Upper lobe of right lung (tissue), 1 donor: ENCODE results near the gene MAPK1. TPM values are rescaled to one million over a fixed set of nuclear protein-coding genes. Genes with fewer than 3 reads are reported as not detected.
A peak's percentile ranks its signal among the peaks of the same experiment; 100 is the strongest.
"Not testable (repeated sequence)": the region's sequence is repeated elsewhere in the genome, so short reads cannot be mapped to it uniquely, and the experiment has no call there.

Source experiments
- ATAC-seq: fragments of 200-7000 bp; cut with Tn5 transposase; one replicate; pipeline ENCODE4 v1.9.1; 2020; ENCODE audit warnings: mild to moderate bottlenecking, moderate library complexity
- DNase-seq: peaks from one replicate; pipeline ENCODE4 v3.0.0-alpha.2; 2020
- H3K27ac ChIP-seq: fragments of 200-600 bp; one replicate; pipeline ENCODE4 v1.8.0; 2022
- H3K27me3 ChIP-seq: fragments of 200-600 bp; one replicate; pipeline ENCODE4 v1.8.0; 2022; ENCODE audit warnings: mild to moderate bottlenecking
- H3K36me3 ChIP-seq: fragments of 200-600 bp; one replicate; pipeline ENCODE4 v1.8.0; 2022
- H3K4me1 ChIP-seq: fragments of 200-600 bp; one replicate; pipeline ENCODE4 v1.8.0; 2022
- H3K4me3 ChIP-seq: fragments of 200-600 bp; one replicate; pipeline ENCODE4 v1.8.0; 2022; ENCODE audit warnings: mild to moderate bottlenecking
- H3K9me3 ChIP-seq: fragments of 200-600 bp; one replicate; pipeline ENCODE4 v1.8.0; 2022
- intact Hi-C: fragments of 100-400 bp; cut with DNase I; formaldehyde crosslinking; loops from one replicate; pipeline ENCODE4 v1.11.0; 2022
- total RNA-seq: library from RNA; stranded (reverse); fragmentation: NEBNext Ultra II Directional; extraction: Animal tissue kit (Norgen Biotek cat#: 25700); gene quantifications from one replicate; pipeline ENCODE4 v1.2.1, GENCODE V29; 2021
- TF ChIP-seq, protein P1 (sequence below): fragments of 200-600 bp; IDR thresholded peaks from one replicate; pipeline ENCODE4 v1.8.0; 2022; ENCODE audit warnings: antibody characterized with exemption
- donor health status: DM: no; HTN: yes; CAD: no; lungs with severe emphysema.

The MAPK1 gene
- total RNA-seq, 1 donor from 2014 or later: 134 TPM

GRCh38 chr22:21811982-21812381 lies 55.5 kb downstream of the MAPK1 start:
- no peak for DNase-seq
- intact Hi-C loops: no loop called here
- ATAC-seq: no peak
- Histone ChIP-seq H3K27ac (no peak overlapping the region), H3K4me3 (no peak overlapping the region), H3K27me3 (no peaks in the 10 kb centered on the region), H3K36me3 (peaks cover 7% of the 10 kb centered on the region), H3K4me1 (peaks cover 21% of the 10 kb centered on the region), H3K9me3 (no peaks in the 10 kb centered on the region)
- TF ChIP-seq, protein P1, sequence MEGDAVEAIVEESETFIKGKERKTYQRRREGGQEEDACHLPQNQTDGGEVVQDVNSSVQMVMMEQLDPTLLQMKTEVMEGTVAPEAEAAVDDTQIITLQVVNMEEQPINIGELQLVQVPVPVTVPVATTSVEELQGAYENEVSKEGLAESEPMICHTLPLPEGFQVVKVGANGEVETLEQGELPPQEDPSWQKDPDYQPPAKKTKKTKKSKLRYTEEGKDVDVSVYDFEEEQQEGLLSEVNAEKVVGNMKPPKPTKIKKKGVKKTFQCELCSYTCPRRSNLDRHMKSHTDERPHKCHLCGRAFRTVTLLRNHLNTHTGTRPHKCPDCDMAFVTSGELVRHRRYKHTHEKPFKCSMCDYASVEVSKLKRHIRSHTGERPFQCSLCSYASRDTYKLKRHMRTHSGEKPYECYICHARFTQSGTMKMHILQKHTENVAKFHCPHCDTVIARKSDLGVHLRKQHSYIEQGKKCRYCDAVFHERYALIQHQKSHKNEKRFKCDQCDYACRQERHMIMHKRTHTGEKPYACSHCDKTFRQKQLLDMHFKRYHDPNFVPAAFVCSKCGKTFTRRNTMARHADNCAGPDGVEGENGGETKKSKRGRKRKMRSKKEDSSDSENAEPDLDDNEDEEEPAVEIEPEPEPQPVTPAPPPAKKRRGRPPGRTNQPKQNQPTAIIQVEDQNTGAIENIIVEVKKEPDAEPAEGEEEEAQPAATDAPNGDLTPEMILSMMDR: no peak

DNA sequence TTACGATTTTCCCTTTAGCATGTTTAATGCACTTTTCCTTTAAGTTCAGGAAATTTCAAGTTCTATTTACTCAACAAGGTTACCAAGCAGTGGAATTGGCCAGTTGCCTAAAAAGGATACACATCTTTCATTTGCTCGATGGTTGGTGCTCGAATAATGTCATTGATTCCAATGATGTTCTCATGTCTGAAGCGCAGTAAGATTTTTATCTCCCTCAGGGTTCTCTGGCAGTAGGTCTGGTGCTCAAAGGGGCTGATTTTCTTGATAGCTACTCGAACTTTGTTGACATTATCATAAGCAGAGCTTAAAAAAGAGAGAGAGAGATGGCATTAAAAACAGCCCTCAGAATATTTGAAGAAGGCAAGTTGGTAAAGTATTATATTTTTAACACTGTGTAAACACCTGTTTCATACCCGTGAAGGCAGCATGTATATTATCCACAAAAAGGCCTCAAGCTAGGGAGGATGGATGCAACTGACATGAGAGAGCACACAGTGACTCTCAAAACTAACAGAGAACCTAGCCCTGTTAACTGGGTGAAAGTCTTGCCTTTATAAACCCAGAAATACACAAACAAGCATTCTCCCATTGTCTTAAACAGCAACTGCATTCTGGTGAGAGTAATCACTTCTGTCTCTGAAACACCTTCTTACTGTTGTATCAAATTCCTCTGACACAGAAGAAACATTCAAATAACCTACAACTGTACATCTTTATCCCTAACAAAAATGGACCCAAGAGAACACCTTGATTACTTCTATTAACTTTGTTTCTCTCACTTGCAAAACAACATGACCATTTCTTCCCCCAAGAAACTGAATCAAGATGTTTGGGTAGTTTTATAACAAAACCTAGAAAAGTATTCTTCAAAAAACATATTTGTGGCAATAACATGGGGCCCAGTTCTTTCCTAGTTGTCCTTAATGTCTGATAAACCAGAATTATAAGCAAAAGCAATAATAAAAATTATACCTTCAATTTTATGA lies 59.6 kb downstream of the MAPK1 start:
- DNase-seq (no peak), ATAC-seq (no peak)
- intact Hi-C loops: no loop called here
- Histone ChIP-seq H3K4me1 (no peaks in the 10 kb centered on the region), H3K4me3 (no peak overlapping the region), H3K36me3 (peaks cover 46% of the 10 kb centered on the region), H3K9me3 (no peaks in the 10 kb centered on the region), H3K27ac (no peak overlapping the region), H3K27me3 (no peaks in the 10 kb centered on the region)
- TF ChIP-seq, protein P1: no peak

- H3K27me3 ChIP-seq, H3K4me1 ChIP-seq, ATAC-seq, intact Hi-C loops, DNase-seq, H3K27ac ChIP-seq, H3K4me3 ChIP-seq, H3K9me3 ChIP-seq: not testable (repeated sequence)
- H3K36me3 ChIP-seq: peaks cover 71% of the 10 kb centered on the region
Measured at GRCh38 chr22:21805325-21805724, 62.1 kb downstream of the MAPK1 start.

GRCh38 chr22:21803811-21804249 lies 63.6 kb downstream of the MAPK1 start:
- no peak overlapping the region for H3K4me3 ChIP-seq
- H3K36me3 ChIP-seq: peaks cover 71% of the 10 kb centered on the region
- DNase-seq (no peak), ATAC-seq (peak; percentile 48)
- no peaks in the 10 kb centered on the region for H3K27me3 ChIP-seq
- intact Hi-C loops: no loop called here
- no peaks in the 10 kb centered on the region for H3K4me1 ChIP-seq
- no peak overlapping the region for H3K27ac ChIP-seq
- H3K9me3 ChIP-seq: no peaks in the 10 kb centered on the region
- TF ChIP-seq, protein P1: no peak

- peaks cover 83% of the 10 kb centered on the region for H3K36me3 ChIP-seq
- intact Hi-C loops: no loop called here
- DNase-seq: no peak
Measured at GRCh38 chr22:21802673-21803072, 64.8 kb downstream of the MAPK1 start.

DNA sequence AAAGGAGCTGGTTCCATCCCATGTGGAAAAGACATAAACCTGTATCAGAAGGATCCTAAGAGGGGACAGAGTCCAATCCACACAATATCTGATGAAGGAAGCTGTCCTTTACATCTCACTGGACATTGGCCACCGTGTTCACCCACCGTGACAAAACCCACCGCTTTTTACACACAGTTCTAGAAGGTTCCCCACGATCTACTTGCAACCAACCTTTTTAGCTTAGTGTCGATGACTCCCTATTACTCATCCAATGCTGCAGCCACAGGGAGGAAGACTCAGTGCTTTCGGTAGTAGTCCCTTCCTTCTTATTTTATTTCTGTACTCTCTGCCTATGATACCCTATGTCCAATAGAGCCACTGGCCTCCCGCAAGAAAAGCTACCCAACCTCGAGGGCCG lies 65.4 kb downstream of the MAPK1 start:
- H3K36me3 ChIP-seq: peaks cover 83% of the 10 kb centered on the region
- no peaks in the 10 kb centered on the region for H3K9me3 ChIP-seq
- no peak overlapping the region for H3K4me3 ChIP-seq
- peaks cover 7% of the 10 kb centered on the region for H3K4me1 ChIP-seq
- ATAC-seq (no peak), DNase-seq (no peak)
- intact Hi-C loops: no loop called here
- no peaks in the 10 kb centered on the region for H3K27me3 ChIP-seq
- TF ChIP-seq, protein P1: no peak
- H3K27ac ChIP-seq: no peak overlapping the region

More at GRCh38 chr22:21802673-21803072, 64.8 kb downstream of the MAPK1 start:
- TF ChIP-seq, protein P1: no peak
- Histone ChIP-seq H3K4me1 (peaks cover 4% of the 10 kb centered on the region), H3K9me3 (no peaks in the 10 kb centered on the region), H3K27me3 (no peaks in the 10 kb centered on the region), H3K4me3 (no peak overlapping the region), H3K27ac (no peak overlapping the region)
- ATAC-seq: no peak

- H3K4me1 ChIP-seq, DNase-seq, intact Hi-C loops, H3K4me3 ChIP-seq, H3K9me3 ChIP-seq, ATAC-seq, H3K27me3 ChIP-seq, H3K27ac ChIP-seq: not testable (repeated sequence)
- peaks cover 82% of the 10 kb centered on the region for H3K36me3 ChIP-seq
Measured at GRCh38 chr22:21801304-21801644, 66.2 kb downstream of the MAPK1 start.
